ENCODE measurements around the gene INPP5A.

INPP5A gene

GRCh38 chr10:132602614-132603013 lies 65.0 kb downstream of the INPP5A start:
- DNase-seq = no peak

- DNase-seq = no peak
Measured at GRCh38 chr10:132603851-132604533, 66.4 kb downstream of the INPP5A start.

GRCh38 chr10:132604686-132605085 lies 67.1 kb downstream of the INPP5A start:
- no peak for DNase-seq

GRCh38 chr10:132605390-132605789 lies 67.8 kb downstream of the INPP5A start:
- no peak for DNase-seq

- no peak for DNase-seq
Measured at GRCh38 chr10:132606031-132606491, 68.5 kb downstream of the INPP5A start.

- DNase-seq = no peak
Measured at GRCh38 chr10:132606536-132607316, 69.1 kb downstream of the INPP5A start.

- no peak for DNase-seq
Measured at GRCh38 chr10:132607491-132607890, 69.9 kb downstream of the INPP5A start.

- DNase-seq = no peak
Measured at GRCh38 chr10:132607961-132608495, 70.4 kb downstream of the INPP5A start.

- no peak for DNase-seq
Measured at GRCh38 chr10:132608511-132609195, 71.1 kb downstream of the INPP5A start.

GRCh38 chr10:132609211-132609610 lies 71.6 kb downstream of the INPP5A start:
- DNase-seq = no peak

- DNase-seq = no peak
Measured at GRCh38 chr10:132610071-132610701, 72.6 kb downstream of the INPP5A start.

GRCh38 chr10:132611026-132611910 lies 73.7 kb downstream of the INPP5A start:
- no peak for DNase-seq

GRCh38 chr10:132611986-132612385 lies 74.4 kb downstream of the INPP5A start:
- no peak for DNase-seq

- no peak for DNase-seq
Measured at GRCh38 chr10:132612571-132613504, 75.3 kb downstream of the INPP5A start.

GRCh38 chr10:132613566-132614348 lies 76.2 kb downstream of the INPP5A start:
- no peak for DNase-seq

- DNase-seq = no peak
Measured at GRCh38 chr10:132614431-132615340, 77.1 kb downstream of the INPP5A start.

GRCh38 chr10:132615341-132616169 lies 78.0 kb downstream of the INPP5A start:
- no peak for DNase-seq

Measured in NCI-H1105 treated with DMSO at 0.1 percent for 48 hours (cell line).